Uterus (tissue), 2 donors: Measurements from ENCODE around the gene RHCG.

Experiments
- POLR2A ChIP-seq, 2 donors: fragments of 450-650 bp; IDR thresholded peaks; one replicate each; pipeline ENCODE4 v1.6.1; 2016; ENCODE audit warnings: antibody characterized with exemption in 2 of 2, mild to moderate bottlenecking in 1 of 2, moderate library complexity in 1 of 2
- TF ChIP-seq, protein P1 (sequence below), 4 experiments: fragments of 200-600 bp in 2 of 4; fragments of 450-650 bp in 2 of 4; sonication (generic) in 2 of 4; IDR thresholded peaks; one replicate each; pipeline ENCODE4 v1.5.1; 2016 to 2019; ENCODE audit warnings: antibody characterized with exemption in 4 of 4, mild to moderate bottlenecking in 2 of 4, moderate library complexity in 1 of 4

- TF ChIP-seq, protein P1, sequence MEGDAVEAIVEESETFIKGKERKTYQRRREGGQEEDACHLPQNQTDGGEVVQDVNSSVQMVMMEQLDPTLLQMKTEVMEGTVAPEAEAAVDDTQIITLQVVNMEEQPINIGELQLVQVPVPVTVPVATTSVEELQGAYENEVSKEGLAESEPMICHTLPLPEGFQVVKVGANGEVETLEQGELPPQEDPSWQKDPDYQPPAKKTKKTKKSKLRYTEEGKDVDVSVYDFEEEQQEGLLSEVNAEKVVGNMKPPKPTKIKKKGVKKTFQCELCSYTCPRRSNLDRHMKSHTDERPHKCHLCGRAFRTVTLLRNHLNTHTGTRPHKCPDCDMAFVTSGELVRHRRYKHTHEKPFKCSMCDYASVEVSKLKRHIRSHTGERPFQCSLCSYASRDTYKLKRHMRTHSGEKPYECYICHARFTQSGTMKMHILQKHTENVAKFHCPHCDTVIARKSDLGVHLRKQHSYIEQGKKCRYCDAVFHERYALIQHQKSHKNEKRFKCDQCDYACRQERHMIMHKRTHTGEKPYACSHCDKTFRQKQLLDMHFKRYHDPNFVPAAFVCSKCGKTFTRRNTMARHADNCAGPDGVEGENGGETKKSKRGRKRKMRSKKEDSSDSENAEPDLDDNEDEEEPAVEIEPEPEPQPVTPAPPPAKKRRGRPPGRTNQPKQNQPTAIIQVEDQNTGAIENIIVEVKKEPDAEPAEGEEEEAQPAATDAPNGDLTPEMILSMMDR (IDR thresholded peaks at IDR 0.05): no peak
- no peak for TF ChIP-seq POLR2A (IDR thresholded peaks at IDR 0.05)
These were observed 36.9 kb downstream of the RHCG start for GRCh38 chr15:89459271-89460038.
